Adrenal gland (tissue), 12 donors: ENCODE results near the gene OS9. TPM values are rescaled to one million over a fixed set of nuclear protein-coding genes. Genes with fewer than 3 reads are reported as not detected.

ENCODE experiments used
- DNase-seq, 7 donors: peaks; one replicate each; pipeline ENCODE4 v3.0.0-alpha.2; 2019 to 2020
- H3K27ac ChIP-seq, 5 donors: fragments of 200-600 bp; sonication (generic) in 4 of 5; 1 replicate in 3 of 5; 2 replicates in 2 of 5; pipeline versions ENCODE4 v1.5.1 to v1.8.0; 2016 to 2020; ENCODE audit warnings: mild to moderate bottlenecking in 1 of 5
- H3K27me3 ChIP-seq: fragments of 200-600 bp; 2 replicates; pipeline ENCODE4 v1.8.0; 2021
- H3K36me3 ChIP-seq, 2 donors: fragments of 200-600 bp; replicated peaks in 1 of 2; 1 replicate in 1 of 2; 2 replicates in 1 of 2; pipeline versions ENCODE4 v1.5.1 to v1.8.0; 2018 to 2022
- H3K4me1 ChIP-seq, 2 donors: fragments of 200-600 bp; replicated peaks in 1 of 2; 1 replicate in 1 of 2; 2 replicates in 1 of 2; pipeline versions ENCODE4 v1.5.1 to v1.8.0; 2018 to 2021
- H3K4me3 ChIP-seq, 4 donors: fragments of 200-600 bp; sonication (generic) in 3 of 4; one replicate each; pipeline ENCODE4 v1.5.1; 2016 to 2018
- H3K9me3 ChIP-seq, 3 donors: fragments of 200-600 bp; sonication (generic) in 1 of 3; replicated peaks in 1 of 3; 1 replicate in 2 of 3; 2 replicates in 1 of 3; pipeline versions ENCODE4 v1.5.1 to v1.8.0; 2016 to 2021
- CTCF ChIP-seq, 6 experiments: fragments of 450-650 bp in 4 of 6; fragments of 200-600 bp in 2 of 6; sonication (generic) in 1 of 6; IDR thresholded peaks; 1 replicate in 5 of 6; 2 replicates in 1 of 6; pipeline versions ENCODE4 v1.5.1 to v1.8.0; 2016 to 2021; ENCODE audit warnings: antibody characterized with exemption in 6 of 6, mild to moderate bottlenecking in 2 of 6, moderate library complexity in 1 of 6
- POLR2A ChIP-seq, 2 donors: fragments of 450-650 bp; IDR thresholded peaks; one replicate each; pipeline ENCODE4 v1.6.1; 2017; ENCODE audit warnings: antibody characterized with exemption in 2 of 2, mild to moderate bottlenecking in 2 of 2, moderate library complexity in 1 of 2
- WGBS, 4 donors: extraction: QIAGEN DNeasy Blood & Tissue Kit in 2 of 4; methylation state at CpG; one replicate each; pipeline versions ENCODE4 v1.1.5 to v1.1.7; 2013 to 2017; 5-methylcytosine and 5-hydroxymethylcytosine counted together
- intact Hi-C, 2 donors: fragments of 100-400 bp; cut with DNase I; formaldehyde crosslinking; loops; one replicate each; pipeline versions ENCODE4 v1.14.1 to v1.15.0; 2022 to 2023
- polyA plus RNA-seq, 3 donors: library from polyadenylated mRNA; stranded (reverse); fragments of 200-250 nt in 2 of 3; fragments of 350-450 nt in 1 of 3; fragmentation: Illumina TruSeq in 1 of 3; extraction: RNeasy Lipid Tissue Mini Kit (QIAGEN cat#74804) in 1 of 3; gene quantifications; one replicate each; pipeline ENCODE4 v1.2.3, GENCODE V29; 2013 to 2014
- total RNA-seq, 9 donors: library from RNA; depleted of rRNA in 4 of 9; stranded (reverse); fragments of >200 nt in 4 of 9; fragments of 120-200 nt in 1 of 9; fragmentation: NEBNext Ultra II Directional in 1 of 9; extraction: Animal tissue kit (Norgen Biotek cat#: 25700) in 1 of 9; gene quantifications; one replicate each; pipeline versions ENCODE4 v1.1.0 to v1.2.4, GENCODE V29; 2013 to 2023
- donor health status: healthy with polysubstance abuse.
- donor health status: Bipolar disorder and iron deficiency.
- donor health status: DM: yes; HTN: yes; CAD: no.
- donor health status: DM: no; HTN: no; CAD: no.
- donor health status: DM: no; HTN: no; CAD: no.
- donor health status: DM: yes; HTN: yes; CAD: no.

OS9 gene
- total and polyA plus RNA-seq, 12 donors = 155 to 428 (median 272) TPM

DNA sequence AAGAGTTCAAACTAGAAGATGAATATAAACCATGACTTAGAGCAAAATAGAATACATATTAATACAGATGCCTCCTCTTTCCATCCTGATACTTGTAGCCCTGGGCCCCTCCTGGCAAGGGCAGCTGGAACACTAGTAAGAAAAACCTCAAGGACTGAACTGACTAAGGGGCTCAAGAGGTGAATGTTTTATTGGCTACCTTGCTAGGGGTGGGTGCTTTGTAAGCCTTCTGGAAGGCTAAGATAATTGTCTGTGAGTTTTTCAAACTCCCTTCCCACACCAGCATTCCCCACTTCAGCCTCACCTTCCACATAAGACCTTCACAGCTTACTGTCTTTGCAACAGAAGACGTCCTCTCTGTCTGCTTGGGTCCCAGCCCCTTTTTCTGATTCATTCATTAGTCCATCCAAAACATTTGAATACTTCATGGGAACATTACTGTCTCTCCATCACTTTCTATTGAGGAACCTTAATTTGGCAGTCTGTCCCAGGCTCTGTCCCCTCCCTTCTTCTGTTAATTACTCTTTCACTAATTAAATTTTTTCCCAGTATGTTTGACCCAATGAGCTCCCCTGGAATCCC lies 59.9 kb downstream of the OS9 start:
- DNase-seq = no peak
- Histone ChIP-seq H3K4me3 (no peak overlapping the region), H3K36me3 (peaks cover 0 to 36% of the 10 kb centered on the region in 2 donors), H3K9me3 (no peaks in the 10 kb centered on the region), H3K27ac (peak overlapping the region in 2 of 5 donors; percentile 6 to 20), H3K27me3 (no peaks in the 10 kb centered on the region), H3K4me1 (peaks cover 8 to 33% of the 10 kb centered on the region in 2 donors)
- WGBS, 4 donors = 13 to 25% (median 18%) methylated on average over 1 of the region's 1 CpG
- TF ChIP-seq CTCF (IDR thresholded peaks at IDR 0.05) = no peak
- TF ChIP-seq POLR2A (IDR thresholded peaks at IDR 0.05) = no peak
- intact Hi-C loops = no loop called here

- no peaks in the 10 kb centered on the region for H3K27me3 ChIP-seq
- WGBS, 4 donors = 1 to 2% (median 2%) methylated on average over 11 to 39 of the region's 41 CpGs
- peak within 1 kb of the TSS in 2 of 5 donors; percentile 38 to 65 for H3K27ac ChIP-seq
- TF ChIP-seq POLR2A (IDR thresholded peaks at IDR 0.05) = no peak
- TF ChIP-seq CTCF (IDR thresholded peaks at IDR 0.05) = no peak
- H3K4me3 ChIP-seq = peak within 1 kb of the TSS in 2 of 4 donors; percentile 73 to 92
- intact Hi-C loops = no loop called here
- peaks cover 0 to 33% of the 10 kb centered on the region in 2 donors for H3K36me3 ChIP-seq
- peaks cover 8 to 33% of the 10 kb centered on the region in 2 donors for H3K4me1 ChIP-seq
- peak; percentile 60 to 81 (median 72) for DNase-seq
- no peaks in the 10 kb centered on the region for H3K9me3 ChIP-seq
Measured at GRCh38 chr12:57754411-57755193, 60.7 kb downstream of the OS9 start, which contains the start of gene MARCHF9. MARCHF9 (plus strand) TSS chr12:57755103; CDS start chr12:57755529, 426 bp downstream.

DNA sequence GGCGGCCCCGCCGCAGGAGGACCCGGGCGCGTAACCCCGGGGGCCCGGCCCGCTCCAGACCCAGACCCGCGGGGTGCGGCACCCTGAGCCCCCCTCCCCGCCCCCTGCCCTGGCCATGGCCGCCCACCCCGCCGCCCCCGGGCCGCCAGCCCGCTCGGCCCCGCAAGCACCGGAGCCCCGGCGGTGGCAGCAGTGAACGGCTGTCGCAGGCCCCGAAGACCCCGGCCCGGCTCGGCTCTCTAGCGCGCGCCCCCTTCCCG lies 61.2 kb downstream of the OS9 start:
- peaks cover 8 to 33% of the 10 kb centered on the region in 2 donors for H3K4me1 ChIP-seq
- TF ChIP-seq CTCF (IDR thresholded peaks at IDR 0.05) (no peak), POLR2A (IDR thresholded peaks at IDR 0.05) (no peak)
- peaks cover 0 to 28% of the 10 kb centered on the region in 2 donors for H3K36me3 ChIP-seq
- 0% methylated on average over 12 to 34 of the region's 34 CpGs; no CpG with 5 or more reads in 2 of the 4 donors for WGBS, 4 donors
- peak overlapping the region in 2 of 5 donors; percentile 38 to 65 for H3K27ac ChIP-seq
- H3K27me3 ChIP-seq = no peaks in the 10 kb centered on the region
- intact Hi-C loops = no loop called here
- H3K4me3 ChIP-seq = peak overlapping the region in 2 of 4 donors; percentile 73 to 92
- DNase-seq = no peak
- H3K9me3 ChIP-seq = no peaks in the 10 kb centered on the region

GRCh38 chr12:57755454-57756372 lies 61.8 kb downstream of the OS9 start:
- peak in 2 of 7 donors; percentile 39 to 41 for DNase-seq
- Histone ChIP-seq H3K4me1 (peaks cover 7 to 28% of the 10 kb centered on the region in 2 donors), H3K4me3 (peak overlapping the region in 2 of 4 donors; percentile 73 to 92), H3K9me3 (no peaks in the 10 kb centered on the region), H3K27ac (peak overlapping the region in 2 of 5 donors; percentile 38 to 65), H3K36me3 (peaks cover 0 to 22% of the 10 kb centered on the region in 2 donors), H3K27me3 (no peaks in the 10 kb centered on the region)
- intact Hi-C loops = no loop called here
- TF ChIP-seq CTCF (IDR thresholded peaks at IDR 0.05) = no peak
- TF ChIP-seq POLR2A (IDR thresholded peaks at IDR 0.05) = peak in 1 of 2 donors; percentile 13
- 2 to 14% (median 4%) methylated on average over 7 to 76 of the region's 76 CpGs for WGBS, 4 donors
